ENCODE data around the gene MYO1H. TPM values are rescaled to one million over a fixed set of nuclear protein-coding genes. Genes with fewer than 3 reads are reported as not detected.

MYO1H gene
- total and polyA plus RNA-seq, 9 donors, result 0.04 to 0.35 (median 0.14) TPM; not detected in 2

- Histone ChIP-seq H3K36me3 (ENCODE audit: control insufficient read depth, insufficient read depth, low read length) (no peaks in the 10 kb centered on the region), H3K9me3 (replicated peaks; ENCODE audit: control insufficient read depth, low read depth, low read length) (no peaks in the 10 kb centered on the region), H3K4me3 (ENCODE audit: low read length) (no peak overlapping the region), H3K4me1 (ENCODE audit: control insufficient read depth, insufficient read depth, low read length) (no peaks in the 10 kb centered on the region), H3K27ac (ENCODE audit: low read length) (no peak overlapping the region), H3K27me3 (ENCODE audit: control insufficient read depth, insufficient read depth, low read length) (no peaks in the 10 kb centered on the region)
- WGBS (ENCODE audit: insufficient coverage), result 20% methylated on average over 1 of the region's 5 CpGs
- DNase-seq, result no peak
These were observed 30.9 kb downstream of the MYO1H start for GRCh38 chr12:109378569-109378968.

- H3K4me3 ChIP-seq (ENCODE audit: low read length), result no peak overlapping the region
- no peaks in the 10 kb centered on the region for H3K4me1 ChIP-seq (ENCODE audit: control insufficient read depth, insufficient read depth, low read length)
- no peak for DNase-seq
- H3K27me3 ChIP-seq (ENCODE audit: control insufficient read depth, insufficient read depth, low read length), result no peaks in the 10 kb centered on the region
- no peaks in the 10 kb centered on the region for H3K36me3 ChIP-seq (ENCODE audit: control insufficient read depth, insufficient read depth, low read length)
- no peak overlapping the region for H3K27ac ChIP-seq (ENCODE audit: low read length)
- no peaks in the 10 kb centered on the region for H3K9me3 ChIP-seq (replicated peaks; ENCODE audit: control insufficient read depth, low read depth, low read length)
These were observed 34.3 kb downstream of the MYO1H start for GRCh38 chr12:109382031-109382430.

GRCh38 chr12:109383240-109383639 is 35.5 kb downstream of the MYO1H start:
- Histone ChIP-seq H3K4me1 (ENCODE audit: control insufficient read depth, insufficient read depth, low read length) (no peaks in the 10 kb centered on the region), H3K9me3 (replicated peaks; ENCODE audit: control insufficient read depth, low read depth, low read length) (no peaks in the 10 kb centered on the region), H3K4me3 (ENCODE audit: low read length) (no peak overlapping the region), H3K27me3 (ENCODE audit: control insufficient read depth, insufficient read depth, low read length) (no peaks in the 10 kb centered on the region), H3K36me3 (ENCODE audit: control insufficient read depth, insufficient read depth, low read length) (no peaks in the 10 kb centered on the region), H3K27ac (ENCODE audit: low read length) (no peak overlapping the region)
- no CpG with 5 or more reads among the region's 2 CpGs for WGBS (ENCODE audit: insufficient coverage)
- no peak for DNase-seq

GRCh38 chr12:109385339-109386058 is 37.8 kb downstream of the MYO1H start:
- Histone ChIP-seq H3K4me3 (ENCODE audit: low read length) (no peak overlapping the region), H3K9me3 (replicated peaks; ENCODE audit: control insufficient read depth, low read depth, low read length) (no peaks in the 10 kb centered on the region), H3K36me3 (ENCODE audit: control insufficient read depth, insufficient read depth, low read length) (no peaks in the 10 kb centered on the region), H3K27me3 (ENCODE audit: control insufficient read depth, insufficient read depth, low read length) (peaks cover 2% of the 10 kb centered on the region), H3K27ac (ENCODE audit: low read length) (no peak overlapping the region), H3K4me1 (ENCODE audit: control insufficient read depth, insufficient read depth, low read length) (no peaks in the 10 kb centered on the region)
- 0% methylated on average over 2 of the region's 8 CpGs for WGBS (ENCODE audit: insufficient coverage)
- peak; percentile 57 for DNase-seq

- 67% methylated on average over 1 of the region's 5 CpGs for WGBS (ENCODE audit: insufficient coverage)
- Histone ChIP-seq H3K4me3 (ENCODE audit: low read length) (no peak overlapping the region), H3K9me3 (replicated peaks; ENCODE audit: control insufficient read depth, low read depth, low read length) (no peaks in the 10 kb centered on the region), H3K36me3 (ENCODE audit: control insufficient read depth, insufficient read depth, low read length) (no peaks in the 10 kb centered on the region), H3K27ac (ENCODE audit: low read length) (no peak overlapping the region), H3K27me3 (ENCODE audit: control insufficient read depth, insufficient read depth, low read length) (peaks cover 2% of the 10 kb centered on the region), H3K4me1 (ENCODE audit: control insufficient read depth, insufficient read depth, low read length) (no peaks in the 10 kb centered on the region)
- DNase-seq, result no peak
These were observed 38.3 kb downstream of the MYO1H start for GRCh38 chr12:109386059-109386433.

GRCh38 chr12:109387425-109388166 is 39.9 kb downstream of the MYO1H start:
- H3K27ac ChIP-seq (ENCODE audit: low read length), result no peak overlapping the region
- peak; percentile 31 for DNase-seq
- H3K27me3 ChIP-seq (ENCODE audit: control insufficient read depth, insufficient read depth, low read length), result peaks cover 2% of the 10 kb centered on the region
- no peaks in the 10 kb centered on the region for H3K4me1 ChIP-seq (ENCODE audit: control insufficient read depth, insufficient read depth, low read length)
- no peaks in the 10 kb centered on the region for H3K36me3 ChIP-seq (ENCODE audit: control insufficient read depth, insufficient read depth, low read length)
- 67% methylated on average over 6 of the region's 9 CpGs for WGBS (ENCODE audit: insufficient coverage)
- H3K9me3 ChIP-seq (replicated peaks; ENCODE audit: control insufficient read depth, low read depth, low read length), result no peaks in the 10 kb centered on the region
- H3K4me3 ChIP-seq (ENCODE audit: low read length), result no peak overlapping the region

GRCh38 chr12:109388167-109388563 is 40.5 kb downstream of the MYO1H start:
- H3K27ac ChIP-seq (ENCODE audit: low read length), result no peak overlapping the region
- H3K36me3 ChIP-seq (ENCODE audit: control insufficient read depth, insufficient read depth, low read length), result no peaks in the 10 kb centered on the region
- WGBS (ENCODE audit: insufficient coverage), result no CpG with 5 or more reads among the region's 3 CpGs
- H3K4me1 ChIP-seq (ENCODE audit: control insufficient read depth, insufficient read depth, low read length), result no peaks in the 10 kb centered on the region
- no peaks in the 10 kb centered on the region for H3K9me3 ChIP-seq (replicated peaks; ENCODE audit: control insufficient read depth, low read depth, low read length)
- no peak overlapping the region for H3K4me3 ChIP-seq (ENCODE audit: low read length)
- DNase-seq, result no peak
- H3K27me3 ChIP-seq (ENCODE audit: control insufficient read depth, insufficient read depth, low read length), result peaks cover 2% of the 10 kb centered on the region

GRCh38 chr12:109389146-109389545 is 41.4 kb downstream of the MYO1H start:
- WGBS (ENCODE audit: insufficient coverage), result 63% methylated on average over 3 of the region's 4 CpGs
- DNase-seq, result no peak

GRCh38 chr12:109393437-109394345 is 46.0 kb downstream of the MYO1H start:
- peaks cover 6% of the 10 kb centered on the region for H3K27me3 ChIP-seq (ENCODE audit: control insufficient read depth, insufficient read depth, low read length)
- no peaks in the 10 kb centered on the region for H3K9me3 ChIP-seq (replicated peaks; ENCODE audit: control insufficient read depth, low read depth, low read length)
- no peaks in the 10 kb centered on the region for H3K4me1 ChIP-seq (ENCODE audit: control insufficient read depth, insufficient read depth, low read length)
- DNase-seq, result peak; percentile 62
- H3K27ac ChIP-seq (ENCODE audit: low read length), result no peak overlapping the region
- H3K4me3 ChIP-seq (ENCODE audit: low read length), result no peak overlapping the region
- H3K36me3 ChIP-seq (ENCODE audit: control insufficient read depth, insufficient read depth, low read length), result no peaks in the 10 kb centered on the region
- 60% methylated on average over 4 of the region's 8 CpGs for WGBS (ENCODE audit: insufficient coverage)

More at GRCh38 chr12:109389146-109389545, 41.4 kb downstream of the MYO1H start:
- H3K36me3 ChIP-seq (ENCODE audit: control insufficient read depth, insufficient read depth, low read length), result no peaks in the 10 kb centered on the region
- H3K9me3 ChIP-seq (replicated peaks; ENCODE audit: control insufficient read depth, low read depth, low read length), result no peaks in the 10 kb centered on the region
- H3K27ac ChIP-seq (ENCODE audit: low read length), result no peak overlapping the region
- H3K4me3 ChIP-seq (ENCODE audit: low read length), result no peak overlapping the region
- H3K4me1 ChIP-seq (ENCODE audit: control insufficient read depth, insufficient read depth, low read length), result no peaks in the 10 kb centered on the region
- peaks cover 2% of the 10 kb centered on the region for H3K27me3 ChIP-seq (ENCODE audit: control insufficient read depth, insufficient read depth, low read length)

- 85% methylated on average over 4 of the region's 5 CpGs for WGBS (ENCODE audit: insufficient coverage)
- Histone ChIP-seq H3K4me3 (ENCODE audit: low read length) (no peak overlapping the region), H3K27me3 (ENCODE audit: control insufficient read depth, insufficient read depth, low read length) (peaks cover 4% of the 10 kb centered on the region), H3K27ac (ENCODE audit: low read length) (no peak overlapping the region), H3K9me3 (replicated peaks; ENCODE audit: control insufficient read depth, low read depth, low read length) (no peaks in the 10 kb centered on the region), H3K4me1 (ENCODE audit: control insufficient read depth, insufficient read depth, low read length) (no peaks in the 10 kb centered on the region), H3K36me3 (ENCODE audit: control insufficient read depth, insufficient read depth, low read length) (no peaks in the 10 kb centered on the region)
- no peak for DNase-seq
These were observed 47.2 kb downstream of the MYO1H start for GRCh38 chr12:109394891-109395290.

Data from muscle of leg (tissue), 11 donors.